Esophagus squamous epithelium (tissue), 5 donors: ENCODE measurements around the gene BACH2. TPM values are rescaled to one million over a fixed set of nuclear protein-coding genes. Genes with fewer than 3 reads are reported as not detected.
"Not testable (repeated sequence)": the region's sequence is repeated elsewhere in the genome, so short reads cannot be mapped to it uniquely, and the experiment has no call there.

Source experiments
- DNase-seq: peaks from one replicate; lab custom pipeline; 2025; lab: John Stamatoyannopoulos, UW
- H3K27ac ChIP-seq, 4 donors: fragments of 200-600 bp; sonication (generic); one replicate each; pipeline ENCODE4 v1.5.1; 2016 to 2019; ENCODE audit warnings: mild to moderate bottlenecking in 1 of 4
- H3K27me3 ChIP-seq, 4 donors: fragments of 200-600 bp; sonication (generic); 1 replicate in 3 of 4; 2 replicates in 1 of 4; pipeline versions ENCODE4 v1.5.1 to v1.6.0; 2017 to 2021; ENCODE audit warnings: antibody characterized with exemption in 1 of 4
- H3K36me3 ChIP-seq, 3 donors: fragments of 200-600 bp; sonication (generic); one replicate each; pipeline ENCODE4 v1.5.1; 2016 to 2019
- H3K4me1 ChIP-seq, 3 donors: fragments of 200-600 bp; sonication (generic); one replicate each; pipeline ENCODE4 v1.5.1; 2017 to 2019
- H3K4me3 ChIP-seq, 4 donors: fragments of 200-600 bp; sonication (generic); 1 replicate in 3 of 4; 2 replicates in 1 of 4; pipeline ENCODE4 v1.5.1; 2016 to 2019; ENCODE audit warnings: mild to moderate bottlenecking in 2 of 4, moderate library complexity in 1 of 4
- H3K9me3 ChIP-seq, 3 donors: fragments of 200-600 bp; sonication (generic); one replicate each; pipeline ENCODE4 v1.5.1; 2016 to 2019
- POLR2A ChIP-seq, 4 donors: fragments of 450-650 bp; IDR thresholded peaks; one replicate each; pipeline ENCODE4 v1.6.1; 2017; ENCODE audit warnings: antibody characterized with exemption in 4 of 4, mild to moderate bottlenecking in 4 of 4, moderate library complexity in 3 of 4
- WGBS, 2 donors: methylation state at CpG; one replicate each; pipeline ENCODE4 v1.1.5; 2018; 5-methylcytosine and 5-hydroxymethylcytosine counted together
- intact Hi-C: fragments of 100-400 bp; cut with DNase I; formaldehyde crosslinking; loops from one replicate; pipeline ENCODE4 v1.15.0; 2022
- total RNA-seq, 4 donors: library from RNA; depleted of rRNA; stranded (reverse); fragments of >200 nt; gene quantifications; one replicate each; pipeline ENCODE4 v1.1.0, GENCODE V29; 2016
- TF ChIP-seq, protein P1 (sequence below), 6 experiments: fragments of 450-650 bp in 4 of 6; fragments of 200-600 bp in 2 of 6; sonication (generic) in 2 of 6; IDR thresholded peaks; one replicate each; pipeline ENCODE4 v1.5.1; 2016 to 2019; ENCODE audit warnings: antibody characterized with exemption in 6 of 6, mild to moderate bottlenecking in 4 of 6, moderate library complexity in 4 of 6
- donor health status: DM: yes; HTN: yes; CAD: no.

BACH2 gene
- total RNA-seq, 4 donors from 2014 or later = 0.22 to 6.1 (median 0.66) TPM

DNA sequence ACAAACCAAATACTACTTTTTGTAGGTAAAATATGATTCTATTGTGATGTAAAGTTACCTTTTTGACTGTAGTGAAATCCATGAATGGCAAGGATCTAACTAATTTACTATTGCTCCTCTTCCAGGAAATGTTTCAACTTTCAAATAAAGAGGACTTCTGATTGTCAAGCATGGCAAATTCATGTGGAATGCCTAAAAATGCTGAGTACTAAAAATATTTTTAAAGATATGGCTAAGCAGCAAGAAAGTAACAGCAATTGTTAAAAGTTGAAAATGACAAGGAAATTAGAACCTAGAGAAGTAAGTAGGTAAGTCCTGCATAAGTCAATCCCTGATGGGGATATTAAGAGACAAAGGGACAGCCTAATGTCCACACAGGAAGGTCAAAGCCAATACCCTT, 126.0 kb downstream of the BACH2 start:
- DNase-seq = no peak
- Histone ChIP-seq H3K27me3 (no peaks in the 10 kb centered on the region), H3K4me1 (peaks cover 0 to 21% (median under 1%) of the 10 kb centered on the region in 3 donors), H3K27ac (no peak overlapping the region), H3K36me3 (no peaks in the 10 kb centered on the region), H3K4me3 (no peak overlapping the region), H3K9me3 (no peaks in the 10 kb centered on the region)
- intact Hi-C loops = no loop called here
- TF ChIP-seq, protein P1, sequence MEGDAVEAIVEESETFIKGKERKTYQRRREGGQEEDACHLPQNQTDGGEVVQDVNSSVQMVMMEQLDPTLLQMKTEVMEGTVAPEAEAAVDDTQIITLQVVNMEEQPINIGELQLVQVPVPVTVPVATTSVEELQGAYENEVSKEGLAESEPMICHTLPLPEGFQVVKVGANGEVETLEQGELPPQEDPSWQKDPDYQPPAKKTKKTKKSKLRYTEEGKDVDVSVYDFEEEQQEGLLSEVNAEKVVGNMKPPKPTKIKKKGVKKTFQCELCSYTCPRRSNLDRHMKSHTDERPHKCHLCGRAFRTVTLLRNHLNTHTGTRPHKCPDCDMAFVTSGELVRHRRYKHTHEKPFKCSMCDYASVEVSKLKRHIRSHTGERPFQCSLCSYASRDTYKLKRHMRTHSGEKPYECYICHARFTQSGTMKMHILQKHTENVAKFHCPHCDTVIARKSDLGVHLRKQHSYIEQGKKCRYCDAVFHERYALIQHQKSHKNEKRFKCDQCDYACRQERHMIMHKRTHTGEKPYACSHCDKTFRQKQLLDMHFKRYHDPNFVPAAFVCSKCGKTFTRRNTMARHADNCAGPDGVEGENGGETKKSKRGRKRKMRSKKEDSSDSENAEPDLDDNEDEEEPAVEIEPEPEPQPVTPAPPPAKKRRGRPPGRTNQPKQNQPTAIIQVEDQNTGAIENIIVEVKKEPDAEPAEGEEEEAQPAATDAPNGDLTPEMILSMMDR (IDR thresholded peaks at IDR 0.05) = no peak
- no peak for TF ChIP-seq POLR2A (IDR thresholded peaks at IDR 0.05)

DNA sequence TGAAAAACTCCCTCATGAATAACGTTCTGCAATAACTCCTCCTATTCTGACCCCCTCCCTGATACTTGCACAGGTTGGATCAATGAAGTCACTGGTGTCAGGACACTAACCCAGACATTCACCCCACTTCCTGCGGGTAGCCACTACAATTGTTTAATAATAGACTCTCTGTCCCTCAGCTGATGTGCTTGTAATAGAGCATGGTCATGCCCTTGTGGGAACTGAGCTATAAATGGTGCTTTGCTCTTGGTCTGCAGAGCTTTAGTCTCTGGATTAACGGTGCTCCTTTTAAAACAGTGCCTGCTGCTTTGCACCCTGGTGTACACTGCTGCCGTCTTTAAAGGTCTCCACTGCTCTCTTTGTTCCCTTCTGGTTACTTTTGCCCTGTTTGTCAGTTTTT, 127.3 kb downstream of the BACH2 start:
- Histone ChIP-seq H3K9me3 (no peaks in the 10 kb centered on the region), H3K4me1 (peaks cover 0 to 18% (median 0%) of the 10 kb centered on the region in 3 donors), H3K4me3 (no peak overlapping the region), H3K27me3 (no peaks in the 10 kb centered on the region), H3K36me3 (no peaks in the 10 kb centered on the region), H3K27ac (no peak overlapping the region)
- intact Hi-C loops = no loop called here
- no peak for DNase-seq
- WGBS, 2 donors = 46 to 55% methylated on average over 4 of the region's 4 CpGs
- TF ChIP-seq POLR2A (IDR thresholded peaks at IDR 0.05) = no peak
- TF ChIP-seq, protein P1 (IDR thresholded peaks at IDR 0.05) = no peak

DNA sequence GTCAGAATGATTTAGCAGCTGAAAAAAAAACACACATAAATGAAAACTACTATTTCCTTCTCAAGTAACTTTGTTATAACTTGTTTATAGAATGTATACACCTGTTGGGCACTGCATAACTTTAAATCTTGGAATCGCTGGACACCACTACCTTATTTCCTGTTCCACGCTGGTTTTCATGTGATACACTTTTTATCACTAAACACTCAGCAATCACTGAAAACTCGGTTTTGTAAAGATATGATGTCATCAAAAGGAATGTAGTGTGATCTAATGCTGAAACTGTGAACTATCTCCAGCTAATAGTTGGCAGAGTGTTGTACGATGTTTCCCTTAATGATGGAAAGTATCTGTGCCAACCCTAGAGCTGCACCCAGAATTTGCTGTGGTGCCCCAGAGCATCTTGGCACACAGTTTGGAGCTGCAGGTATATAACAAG, 127.9 kb downstream of the BACH2 start:
- peaks cover 0 to 18% (median 0%) of the 10 kb centered on the region in 3 donors for H3K4me1 ChIP-seq
- no peak for DNase-seq
- TF ChIP-seq, protein P1 (IDR thresholded peaks at IDR 0.05) = no peak
- no peak for TF ChIP-seq POLR2A (IDR thresholded peaks at IDR 0.05)
- H3K36me3 ChIP-seq = no peaks in the 10 kb centered on the region
- H3K4me3 ChIP-seq = no peak overlapping the region
- no peaks in the 10 kb centered on the region for H3K9me3 ChIP-seq
- 22 to 28% methylated on average over 4 of the region's 4 CpGs for WGBS, 2 donors
- H3K27me3 ChIP-seq = no peaks in the 10 kb centered on the region
- H3K27ac ChIP-seq = no peak overlapping the region
- intact Hi-C loops = no loop called here

DNA sequence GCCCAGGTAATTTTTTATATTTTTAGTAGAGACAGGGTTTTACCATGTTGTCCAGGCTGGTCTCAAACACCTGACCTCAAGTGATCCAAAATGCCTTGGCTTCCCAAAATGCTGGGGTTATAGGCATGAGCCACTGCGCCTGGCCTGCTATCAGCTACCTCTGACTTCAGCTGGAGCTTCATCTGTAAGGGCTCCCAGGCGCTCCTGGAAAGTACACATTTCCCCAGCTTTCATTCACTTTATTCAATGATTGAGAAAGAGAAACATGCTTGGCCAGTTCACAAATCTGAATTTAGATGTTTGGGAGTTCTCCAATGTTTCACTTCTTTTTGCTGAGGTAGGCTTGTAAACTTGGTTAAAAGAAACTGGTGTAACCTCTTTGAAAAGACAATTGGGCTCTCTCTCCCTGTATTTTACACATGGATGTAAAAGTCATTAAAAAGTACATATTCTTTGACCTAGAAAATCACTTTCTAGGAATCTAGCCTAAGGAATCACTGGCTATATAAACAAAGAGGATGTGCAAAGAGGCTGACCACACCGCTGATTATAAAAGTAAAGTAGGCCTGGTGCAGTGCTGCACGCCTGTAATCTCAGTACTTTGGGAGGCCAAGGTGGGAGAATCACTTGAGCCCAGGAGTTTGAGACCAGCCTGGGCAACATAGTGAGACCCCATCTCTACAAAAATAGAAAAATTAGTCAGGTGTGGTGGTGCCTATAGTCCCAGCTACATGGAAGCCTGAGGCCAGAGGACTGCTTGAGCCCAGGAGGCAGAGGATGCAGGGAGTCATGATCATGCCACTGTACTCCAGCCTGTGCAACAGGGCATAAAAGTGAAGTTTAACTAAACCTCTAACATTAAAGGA, 128.9 kb downstream of the BACH2 start:
- no peaks in the 10 kb centered on the region for H3K36me3 ChIP-seq
- intact Hi-C loops = no loop called here
- WGBS, 2 donors = 76 to 82% methylated on average over 4 of the region's 4 CpGs
- TF ChIP-seq, protein P1 (IDR thresholded peaks at IDR 0.05) = no peak
- no peak for TF ChIP-seq POLR2A (IDR thresholded peaks at IDR 0.05)
- H3K4me3 ChIP-seq = no peak overlapping the region
- H3K27ac ChIP-seq = no peak overlapping the region
- no peaks in the 10 kb centered on the region for H3K27me3 ChIP-seq
- H3K4me1 ChIP-seq = peaks cover 0 to 18% (median 0%) of the 10 kb centered on the region in 3 donors
- DNase-seq = no peak
- H3K9me3 ChIP-seq = no peaks in the 10 kb centered on the region

DNA sequence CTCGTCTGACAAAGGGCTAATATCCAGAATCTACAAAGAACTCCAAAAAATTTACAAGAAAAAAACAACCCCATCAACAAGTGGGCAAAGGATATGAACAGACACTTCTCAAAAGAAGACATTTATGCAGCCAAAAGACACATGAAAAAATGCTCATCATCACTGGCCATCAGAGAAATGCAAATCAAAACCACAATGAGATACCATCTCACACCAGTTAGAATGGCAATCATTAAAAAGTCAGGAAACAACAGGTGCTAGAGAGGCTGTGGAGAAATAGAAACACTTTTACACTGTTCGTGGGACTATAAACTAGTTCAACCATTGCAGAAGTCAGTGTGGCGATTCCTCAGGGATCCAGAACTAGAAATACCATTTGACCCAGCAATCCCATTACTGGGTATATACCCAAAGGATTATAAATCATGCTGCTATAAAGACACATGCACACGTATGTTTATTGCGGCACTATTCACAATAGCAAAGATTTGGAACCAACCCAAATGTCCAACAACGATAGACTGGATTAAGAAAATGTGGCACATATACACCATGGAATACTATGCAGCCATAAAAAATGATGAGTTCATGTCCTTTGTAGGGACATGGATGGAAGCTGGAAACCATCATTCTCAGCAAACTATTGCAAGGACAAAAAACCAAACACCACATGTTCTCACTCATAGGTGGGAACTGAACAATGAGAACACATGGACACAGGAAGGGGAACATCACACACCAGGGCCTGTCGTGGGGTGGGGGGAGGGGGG, 130.3 kb downstream of the BACH2 start:
- H3K27ac ChIP-seq, H3K4me3 ChIP-seq, DNase-seq, H3K27me3 ChIP-seq, intact Hi-C loops, H3K36me3 ChIP-seq, H3K9me3 ChIP-seq: not testable (repeated sequence)
- 89 to 90% methylated on average over 5 to 7 of the region's 7 CpGs for WGBS, 2 donors
- peaks cover 0 to 18% (median 0%) of the 10 kb centered on the region in 3 donors for H3K4me1 ChIP-seq
